ENCODE results near the gene TMEM47. TPM values are rescaled to one million over a fixed set of nuclear protein-coding genes. Genes with fewer than 3 reads are reported as not detected.

Gene TMEM47
- total and polyA plus RNA-seq, 2 of the 4 experiments (the other 2 are of a cell fraction) = 51.5 to 105 TPM

DNA sequence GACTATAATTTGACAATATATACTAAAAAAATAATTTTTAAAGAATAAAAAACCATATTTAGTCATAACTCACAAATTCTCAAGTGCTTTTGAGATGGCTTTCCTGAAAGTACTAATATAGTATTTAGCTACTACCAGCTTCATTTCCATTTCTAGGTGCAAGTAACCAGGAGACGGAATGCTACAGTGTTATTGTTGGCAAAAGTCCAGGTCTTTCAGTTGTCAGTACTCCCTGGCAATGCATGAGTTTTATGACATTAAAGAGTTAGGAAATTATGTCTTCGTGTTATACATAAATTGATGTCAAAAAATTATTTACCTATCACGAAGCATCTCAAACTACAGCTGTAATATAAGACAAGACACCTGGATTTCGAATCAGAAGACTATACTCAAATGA is 45.0 kb downstream of the TMEM47 start:
- no peak overlapping the region for H3K4me3 ChIP-seq (ENCODE audit: insufficient read depth, low read depth, low read length)
- no peak overlapping the region for H4K5ac ChIP-seq (ENCODE audit: low read depth, low read length)
- no peaks in the 10 kb centered on the region for H4K20me1 ChIP-seq (ENCODE audit: insufficient read depth, low read length)
- H2BK5ac ChIP-seq (ENCODE audit: low read depth, low read length, poor library complexity, severe bottlenecking) = no peak overlapping the region
- POLR2A ChIA-PET (ENCODE audit: unreplicated experiment) = no interaction called here
- no peak overlapping the region for H3K23ac ChIP-seq (ENCODE audit: low read depth, low read length)
- H3K27ac ChIP-seq (ENCODE audit: insufficient read depth, low read length) = no peak overlapping the region
- H3K56ac ChIP-seq (ENCODE audit: extremely low read depth, insufficient read depth, low read length) = no peak overlapping the region
- H3K27me3 ChIP-seq (ENCODE audit: control insufficient read depth, insufficient read depth, low read length) = no peaks in the 10 kb centered on the region
- no TSS peak for BruUV-seq (replicated peaks)
- H3K9ac ChIP-seq (ENCODE audit: low read depth, low read length) = no peak overlapping the region
- H3K4ac ChIP-seq (ENCODE audit: low read depth, low read length) = no peak overlapping the region
- TF ChIP-seq CHD1 (IDR thresholded peaks at IDR 0.05; ENCODE audit: low read depth, low read length) (no peak), POLR2A (IDR thresholded peaks at IDR 0.05; ENCODE audit: low read depth, low read length) (no peak), SMC3 (IDR thresholded peaks at IDR 0.05; ENCODE audit: low read depth, low read length) (no peak), CEBPB (IDR thresholded peaks at IDR 0.05; ENCODE audit: low read depth, low read length) (no peak), BHLHE40 (IDR thresholded peaks at IDR 0.05; ENCODE audit: low read depth, low read length) (no peak), FOS (IDR thresholded peaks at IDR 0.05; ENCODE audit: low read depth, low read length) (no peak), RAD21 (IDR thresholded peaks at IDR 0.05; ENCODE audit: low read length) (no peak)
- TF ChIP-seq, protein P1, sequence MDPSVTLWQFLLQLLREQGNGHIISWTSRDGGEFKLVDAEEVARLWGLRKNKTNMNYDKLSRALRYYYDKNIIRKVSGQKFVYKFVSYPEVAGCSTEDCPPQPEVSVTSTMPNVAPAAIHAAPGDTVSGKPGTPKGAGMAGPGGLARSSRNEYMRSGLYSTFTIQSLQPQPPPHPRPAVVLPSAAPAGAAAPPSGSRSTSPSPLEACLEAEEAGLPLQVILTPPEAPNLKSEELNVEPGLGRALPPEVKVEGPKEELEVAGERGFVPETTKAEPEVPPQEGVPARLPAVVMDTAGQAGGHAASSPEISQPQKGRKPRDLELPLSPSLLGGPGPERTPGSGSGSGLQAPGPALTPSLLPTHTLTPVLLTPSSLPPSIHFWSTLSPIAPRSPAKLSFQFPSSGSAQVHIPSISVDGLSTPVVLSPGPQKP (IDR thresholded peaks at IDR 0.05; ENCODE audit: borderline replicate concordance, low read depth, low read length) = no peak
- ATAC-seq (ENCODE audit: low read depth) (no peak), DNase-seq (no peak)
- intact Hi-C loops (cut with micrococcal nuclease) (no loop called here), in situ Hi-C loops (cut with MboI; ENCODE audit: low sequenced_read_pairs) (no loop called here), dilution Hi-C loops (cut with HindIII; ENCODE audit: low sequenced_read_pairs, unreplicated experiment) (no loop called here)
- H2AFZ ChIP-seq (replicated peaks; ENCODE audit: low read length, poor library complexity) = no peak overlapping the region
- no peak overlapping the region for H2AK5ac ChIP-seq (ENCODE audit: low read depth, low read length)
- H3K9me1 ChIP-seq (ENCODE audit: insufficient read depth, low read length) = no peaks in the 10 kb centered on the region
- no peak overlapping the region for H2BK20ac ChIP-seq (ENCODE audit: low read depth, low read length)
- H3K9me3 ChIP-seq (ENCODE audit: control insufficient read depth, insufficient read depth, low read length) = no peaks in the 10 kb centered on the region
- H2BK120ac ChIP-seq (ENCODE audit: low read depth, low read length) = no peak overlapping the region
- CTCF ChIA-PET = no interaction called here
- H3K18ac ChIP-seq (ENCODE audit: low read depth, low read length) = no peak overlapping the region
- H2AK9ac ChIP-seq (replicated peaks; ENCODE audit: low read depth, low read length, poor library complexity) = no peak overlapping the region
- H3K4me1 ChIP-seq (ENCODE audit: control insufficient read depth, insufficient read depth, low read length) = no peaks in the 10 kb centered on the region
- no peak overlapping the region for H3K4me2 ChIP-seq (ENCODE audit: low read depth, low read length)
- H4K8ac ChIP-seq (ENCODE audit: low read depth in 2 of 2, low read length in 2 of 2) = no peak overlapping the region
- H3K14ac ChIP-seq (replicated peaks; ENCODE audit: low read depth, low read length) = no peak overlapping the region
- no peak overlapping the region for H2BK15ac ChIP-seq (ENCODE audit: low read depth, low read length)
- no peaks in the 10 kb centered on the region for H3K36me3 ChIP-seq (ENCODE audit: control insufficient read depth, insufficient read depth, low read length)
- H4K91ac ChIP-seq (ENCODE audit: insufficient read depth, low read depth, low read length) = no peak overlapping the region
- H3K79me1 ChIP-seq (ENCODE audit: low read depth in 1 of 2, low read length in 2 of 2) = no peaks in the 10 kb centered on the region
- no CpG with 5 or more reads among the region's 4 CpGs for WGBS, 2 experiments (ENCODE audit: extremely low coverage in 2 of 2, insufficient read length in 1 of 2)

Measured in IMR-90 (cell line).